Measurements from ENCODE around the gene COMMD4.

The COMMD4 gene

GRCh38 chr15:75357976-75358673, 22.3 kb downstream of the COMMD4 start:
- no peak for TF ChIP-seq CTCF (IDR thresholded peaks at IDR 0.05; ENCODE audit: low read depth, low read length)
- in situ Hi-C loops (cut with HindIII; ENCODE audit: low sequenced_read_pairs), result no loop called here
- DNase-seq (ENCODE audit: low read depth, low spot score), result no peak
- no peak overlapping the region for H3K4me3 ChIP-seq (ENCODE audit: low read depth, low read length)

GRCh38 chr15:75358771-75359536, 23.1 kb downstream of the COMMD4 start:
- no peak overlapping the region for H3K4me3 ChIP-seq (ENCODE audit: low read depth, low read length)
- in situ Hi-C loops (cut with HindIII; ENCODE audit: low sequenced_read_pairs), result no loop called here
- no peak for DNase-seq (ENCODE audit: low read depth, low spot score)
- no peak for TF ChIP-seq CTCF (IDR thresholded peaks at IDR 0.05; ENCODE audit: low read depth, low read length)

- no peak for DNase-seq (ENCODE audit: low read depth, low spot score)
- TF ChIP-seq CTCF (IDR thresholded peaks at IDR 0.05; ENCODE audit: low read depth, low read length), result no peak
- no peak overlapping the region for H3K4me3 ChIP-seq (ENCODE audit: low read depth, low read length)
- in situ Hi-C loops (cut with HindIII; ENCODE audit: low sequenced_read_pairs), result no loop called here
Observed at GRCh38 chr15:75359537-75360250, 23.8 kb downstream of the COMMD4 start.

GRCh38 chr15:75360391-75360790, 24.5 kb downstream of the COMMD4 start:
- no peak overlapping the region for H3K4me3 ChIP-seq (ENCODE audit: low read depth, low read length)
- in situ Hi-C loops (cut with HindIII; ENCODE audit: low sequenced_read_pairs), result no loop called here
- no peak for TF ChIP-seq CTCF (IDR thresholded peaks at IDR 0.05; ENCODE audit: low read depth, low read length)
- no peak for DNase-seq (ENCODE audit: low read depth, low spot score)

- TF ChIP-seq CTCF (IDR thresholded peaks at IDR 0.05; ENCODE audit: low read depth, low read length), result no peak
- DNase-seq (ENCODE audit: low read depth, low spot score), result no peak
- in situ Hi-C loops (cut with HindIII; ENCODE audit: low sequenced_read_pairs), result no loop called here
- no peak overlapping the region for H3K4me3 ChIP-seq (ENCODE audit: low read depth, low read length)
Observed at GRCh38 chr15:75360856-75361255, 25.0 kb downstream of the COMMD4 start.

- no peak for TF ChIP-seq CTCF (IDR thresholded peaks at IDR 0.05; ENCODE audit: low read depth, low read length)
- no peak overlapping the region for H3K4me3 ChIP-seq (ENCODE audit: low read depth, low read length)
- no peak for DNase-seq (ENCODE audit: low read depth, low spot score)
- in situ Hi-C loops (cut with HindIII; ENCODE audit: low sequenced_read_pairs), result no loop called here
Observed at GRCh38 chr15:75361361-75361988, 25.6 kb downstream of the COMMD4 start.

Data from astrocyte of the spinal cord (primary cell).